Uterus (tissue), 2 donors: Measurements from ENCODE around the gene LRIT3.

ENCODE experiments used
- POLR2A ChIP-seq, 2 donors: fragments of 450-650 bp; IDR thresholded peaks; one replicate each; pipeline ENCODE4 v1.6.1; 2016; ENCODE audit warnings: antibody characterized with exemption in 2 of 2, mild to moderate bottlenecking in 1 of 2, moderate library complexity in 1 of 2
- TF ChIP-seq, protein P1 (sequence below), 4 experiments: fragments of 200-600 bp in 2 of 4; fragments of 450-650 bp in 2 of 4; sonication (generic) in 2 of 4; IDR thresholded peaks; one replicate each; pipeline ENCODE4 v1.5.1; 2016 to 2019; ENCODE audit warnings: antibody characterized with exemption in 4 of 4, mild to moderate bottlenecking in 2 of 4, moderate library complexity in 1 of 4

DNA sequence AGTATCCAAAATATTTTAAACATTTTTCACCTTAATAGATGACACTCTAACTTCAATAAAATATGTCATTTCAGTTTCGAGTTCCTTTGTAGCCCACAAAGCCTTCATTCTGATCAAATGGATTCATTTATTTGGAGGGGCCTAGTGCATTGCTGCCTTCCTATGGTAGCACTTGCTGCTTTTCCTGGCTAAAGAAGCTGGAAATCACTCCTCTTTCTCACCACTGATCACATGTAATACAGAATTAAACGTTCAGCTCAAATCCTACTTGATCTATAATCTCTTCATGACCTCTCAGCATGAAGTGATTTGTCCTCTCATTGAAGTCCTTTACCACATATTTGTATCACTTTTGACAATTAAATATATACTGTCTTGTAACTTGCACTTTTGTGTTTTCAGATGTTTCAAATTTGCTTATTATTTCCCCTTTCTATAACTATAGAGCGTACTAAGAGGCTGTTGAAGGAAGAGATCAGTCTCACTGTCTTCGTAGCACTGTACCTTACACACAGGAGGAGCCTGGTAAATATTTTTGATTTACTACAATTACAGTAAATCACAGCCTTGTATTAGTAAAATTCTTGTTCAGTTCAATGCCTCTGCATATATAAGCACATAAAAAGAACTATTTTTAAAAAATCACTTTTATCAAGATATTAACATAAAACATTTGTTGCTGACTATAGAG lies 46.7 kb upstream of the LRIT3 start:
- TF ChIP-seq, protein P1, sequence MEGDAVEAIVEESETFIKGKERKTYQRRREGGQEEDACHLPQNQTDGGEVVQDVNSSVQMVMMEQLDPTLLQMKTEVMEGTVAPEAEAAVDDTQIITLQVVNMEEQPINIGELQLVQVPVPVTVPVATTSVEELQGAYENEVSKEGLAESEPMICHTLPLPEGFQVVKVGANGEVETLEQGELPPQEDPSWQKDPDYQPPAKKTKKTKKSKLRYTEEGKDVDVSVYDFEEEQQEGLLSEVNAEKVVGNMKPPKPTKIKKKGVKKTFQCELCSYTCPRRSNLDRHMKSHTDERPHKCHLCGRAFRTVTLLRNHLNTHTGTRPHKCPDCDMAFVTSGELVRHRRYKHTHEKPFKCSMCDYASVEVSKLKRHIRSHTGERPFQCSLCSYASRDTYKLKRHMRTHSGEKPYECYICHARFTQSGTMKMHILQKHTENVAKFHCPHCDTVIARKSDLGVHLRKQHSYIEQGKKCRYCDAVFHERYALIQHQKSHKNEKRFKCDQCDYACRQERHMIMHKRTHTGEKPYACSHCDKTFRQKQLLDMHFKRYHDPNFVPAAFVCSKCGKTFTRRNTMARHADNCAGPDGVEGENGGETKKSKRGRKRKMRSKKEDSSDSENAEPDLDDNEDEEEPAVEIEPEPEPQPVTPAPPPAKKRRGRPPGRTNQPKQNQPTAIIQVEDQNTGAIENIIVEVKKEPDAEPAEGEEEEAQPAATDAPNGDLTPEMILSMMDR (IDR thresholded peaks at IDR 0.05), result no peak
- no peak for TF ChIP-seq POLR2A (IDR thresholded peaks at IDR 0.05)
